Activated naive CD4-positive, alpha-beta T cell treated with Interleukin-2 at 50 U/mL for 16 hours (primary cell): ENCODE data around the gene CLEC20A.

Experiments used
- DNase-seq: peaks from one replicate; pipeline ENCODE4 v3.0.0-alpha.2; 2020

The CLEC20A gene

GRCh38 chr1:178498896-178499675, 2.3 kb upstream of the CLEC20A start:
- DNase-seq = no peak

GRCh38 chr1:178497903-178498478, 1.2 kb upstream of the CLEC20A start:
- no peak for DNase-seq

GRCh38 chr1:178495741-178496409, 889 bp downstream of the CLEC20A start:
- DNase-seq = no peak

- no peak for DNase-seq
These were observed 1.6 kb downstream of the CLEC20A start for GRCh38 chr1:178495158-178495557.

- no peak for DNase-seq
These were observed 2.2 kb downstream of the CLEC20A start for GRCh38 chr1:178494569-178494971.

GRCh38 chr1:178493301-178493741, 3.4 kb downstream of the CLEC20A start:
- DNase-seq = no peak

GRCh38 chr1:178492341-178492740, 4.4 kb downstream of the CLEC20A start:
- no peak for DNase-seq

GRCh38 chr1:178491721-178492120, 5.0 kb downstream of the CLEC20A start:
- DNase-seq = no peak

GRCh38 chr1:178490967-178491366, 5.8 kb downstream of the CLEC20A start:
- DNase-seq = no peak

- DNase-seq = no peak
These were observed 6.6 kb downstream of the CLEC20A start for GRCh38 chr1:178490136-178490535.

- no peak for DNase-seq
These were observed 7.4 kb downstream of the CLEC20A start for GRCh38 chr1:178489399-178489798.

GRCh38 chr1:178488393-178488792, 8.4 kb downstream of the CLEC20A start:
- DNase-seq = no peak

GRCh38 chr1:178487070-178487615, 9.6 kb downstream of the CLEC20A start:
- DNase-seq = no peak

- DNase-seq = no peak
These were observed 10.4 kb downstream of the CLEC20A start for GRCh38 chr1:178486100-178487069.

GRCh38 chr1:178485541-178485981, 11.2 kb downstream of the CLEC20A start:
- no peak for DNase-seq

- no peak for DNase-seq
These were observed 12.0 kb downstream of the CLEC20A start for GRCh38 chr1:178484698-178485225.

- DNase-seq = no peak
These were observed 13.4 kb downstream of the CLEC20A start for GRCh38 chr1:178483251-178483957.

- no peak for DNase-seq
These were observed 18.9 kb downstream of the CLEC20A start for GRCh38 chr1:178477841-178478240.

- DNase-seq = no peak
These were observed 19.4 kb downstream of the CLEC20A start for GRCh38 chr1:178477373-178477772.

- no peak for DNase-seq
These were observed 24.2 kb downstream of the CLEC20A start for GRCh38 chr1:178472531-178472930.

GRCh38 chr1:178470411-178470960, 26.3 kb downstream of the CLEC20A start:
- DNase-seq = no peak
